DOHH2 (cell line): ENCODE measurements around the gene WDR70.

Experiments
- EZH2phosphoT487 ChIP-seq: fragments of 200-600 bp; sonication (generic); IDR thresholded peaks from 2 replicates; pipeline ENCODE4 v1.6.1; 2017; ENCODE audit warnings: borderline replicate concordance, mild to moderate bottlenecking, antibody characterized with exemption, low read length, moderate library complexity, mixed read lengths
- TF ChIP-seq, protein P1 (sequence below): fragments of 200-600 bp; sonication (generic); IDR thresholded peaks from one replicate; pipeline ENCODE4 v1.5.1; 2014; ENCODE audit warnings: antibody characterized with exemption, mild to moderate bottlenecking, low read depth, low read length; ENCODE audit not compliant: poor library complexity, severe bottlenecking

GRCh38 chr5:37720550-37720952 lies 341.4 kb downstream of the WDR70 start:
- TF ChIP-seq, protein P1, sequence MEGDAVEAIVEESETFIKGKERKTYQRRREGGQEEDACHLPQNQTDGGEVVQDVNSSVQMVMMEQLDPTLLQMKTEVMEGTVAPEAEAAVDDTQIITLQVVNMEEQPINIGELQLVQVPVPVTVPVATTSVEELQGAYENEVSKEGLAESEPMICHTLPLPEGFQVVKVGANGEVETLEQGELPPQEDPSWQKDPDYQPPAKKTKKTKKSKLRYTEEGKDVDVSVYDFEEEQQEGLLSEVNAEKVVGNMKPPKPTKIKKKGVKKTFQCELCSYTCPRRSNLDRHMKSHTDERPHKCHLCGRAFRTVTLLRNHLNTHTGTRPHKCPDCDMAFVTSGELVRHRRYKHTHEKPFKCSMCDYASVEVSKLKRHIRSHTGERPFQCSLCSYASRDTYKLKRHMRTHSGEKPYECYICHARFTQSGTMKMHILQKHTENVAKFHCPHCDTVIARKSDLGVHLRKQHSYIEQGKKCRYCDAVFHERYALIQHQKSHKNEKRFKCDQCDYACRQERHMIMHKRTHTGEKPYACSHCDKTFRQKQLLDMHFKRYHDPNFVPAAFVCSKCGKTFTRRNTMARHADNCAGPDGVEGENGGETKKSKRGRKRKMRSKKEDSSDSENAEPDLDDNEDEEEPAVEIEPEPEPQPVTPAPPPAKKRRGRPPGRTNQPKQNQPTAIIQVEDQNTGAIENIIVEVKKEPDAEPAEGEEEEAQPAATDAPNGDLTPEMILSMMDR, result no peak
- TF ChIP-seq EZH2phosphoT487, result no peak
